NCI-H1417 (cell line): ENCODE data around the gene OR8G5.
"Not testable (repeated sequence)": the region's sequence is repeated elsewhere in the genome, so short reads cannot be mapped to it uniquely, and the experiment has no call there.

Experiments
- DNase-seq, 3 experiments: peaks; one replicate each; lab custom pipeline; 2025; lab: John Stamatoyannopoulos, UW

The OR8G5 gene, protein sequence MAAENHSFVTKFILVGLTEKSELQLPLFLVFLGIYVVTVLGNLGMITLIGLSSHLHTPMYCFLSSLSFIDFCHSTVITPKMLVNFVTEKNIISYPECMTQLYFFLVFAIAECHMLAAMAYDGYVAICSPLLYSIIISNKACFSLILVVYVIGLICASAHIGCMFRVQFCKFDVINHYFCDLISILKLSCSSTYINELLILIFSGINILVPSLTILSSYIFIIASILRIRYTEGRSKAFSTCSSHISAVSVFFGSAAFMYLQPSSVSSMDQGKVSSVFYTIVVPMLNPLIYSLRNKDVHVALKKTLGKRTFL

DNA sequence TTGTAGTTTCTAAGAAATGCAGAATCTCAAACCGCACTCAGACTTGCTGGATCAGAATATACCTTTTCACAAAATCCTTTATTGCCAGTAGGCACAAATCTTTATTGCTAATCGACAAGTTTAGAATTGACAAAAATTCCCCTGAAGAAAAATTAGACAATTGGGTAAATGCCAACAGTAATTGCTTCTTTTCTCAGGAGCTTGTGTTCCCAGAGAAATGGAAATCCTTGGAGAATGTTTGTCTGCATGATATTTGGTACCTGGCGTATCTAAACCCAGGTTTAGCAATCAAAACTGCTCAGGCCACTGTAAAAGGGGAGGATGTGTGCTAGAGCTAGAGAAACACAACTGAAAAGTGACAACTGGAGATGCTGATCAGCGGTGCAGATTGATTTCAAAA, at the start of gene OR8G5:
Gene OR8G5 (plus strand): TSS at position 301 of the 400 bp plus-strand sequence. CDS start 8,556 bp downstream, outside the sequence.
- no peak for DNase-seq

DNA sequence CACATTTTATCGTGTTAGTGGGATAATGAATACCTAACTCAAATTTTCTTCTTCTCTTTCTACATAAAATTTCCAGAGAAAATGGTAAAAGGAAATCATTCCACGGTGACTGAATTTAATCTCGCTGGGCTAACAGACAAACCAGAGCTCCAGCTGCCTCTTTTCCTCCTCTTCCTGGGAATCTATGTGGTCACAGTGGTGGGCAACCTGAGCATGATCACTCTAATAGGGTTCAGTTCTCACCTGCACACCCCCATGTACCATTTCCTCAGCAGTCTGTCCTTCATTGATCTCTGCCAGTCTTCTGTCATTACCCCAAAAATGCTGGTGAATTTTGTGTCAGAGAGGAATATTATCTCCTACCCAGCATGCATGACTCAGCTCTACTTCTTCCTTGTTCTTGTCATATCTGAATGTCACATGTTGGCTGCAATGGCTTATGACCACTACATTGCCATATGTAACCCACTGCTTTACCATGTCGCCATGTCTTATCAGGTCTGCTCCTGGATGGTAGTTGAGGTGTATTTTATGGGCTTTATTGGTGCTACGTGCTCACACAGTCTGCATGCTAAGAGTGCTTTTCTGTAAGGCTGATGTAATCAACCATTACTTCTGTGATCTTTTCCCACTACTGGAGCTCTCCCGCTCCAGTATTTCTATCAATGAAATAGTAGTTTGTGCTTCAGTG, 48.9 kb upstream of the OR8G5 start:
- no peak for DNase-seq

DNA sequence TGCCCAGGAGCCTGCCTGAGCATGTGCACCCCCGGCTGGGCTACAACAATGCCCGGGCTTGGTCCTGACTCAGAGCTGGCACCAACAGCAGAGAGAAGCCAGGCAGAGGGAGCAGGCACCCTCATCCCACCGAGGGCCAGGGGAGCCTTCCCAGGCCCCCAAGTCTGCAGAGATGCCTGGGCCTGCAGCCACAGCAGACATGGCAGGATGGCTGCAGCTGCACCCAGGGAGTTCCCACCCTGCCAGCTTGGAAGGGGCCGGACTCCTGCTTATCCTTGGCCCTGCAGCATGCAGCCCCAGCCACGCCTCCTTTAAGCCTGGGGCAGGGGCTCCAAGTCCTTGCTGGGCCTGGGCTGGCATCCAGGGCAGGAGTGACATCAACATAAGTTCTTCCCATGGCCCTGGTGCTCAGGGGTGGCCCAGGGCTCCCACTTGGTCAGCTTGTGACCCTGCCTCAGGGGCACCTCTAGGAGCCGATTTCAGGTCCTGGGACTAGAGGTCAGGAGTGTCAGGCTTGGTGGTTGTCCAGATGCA, 46.3 kb upstream of the OR8G5 start:
- no peak for DNase-seq

DNA sequence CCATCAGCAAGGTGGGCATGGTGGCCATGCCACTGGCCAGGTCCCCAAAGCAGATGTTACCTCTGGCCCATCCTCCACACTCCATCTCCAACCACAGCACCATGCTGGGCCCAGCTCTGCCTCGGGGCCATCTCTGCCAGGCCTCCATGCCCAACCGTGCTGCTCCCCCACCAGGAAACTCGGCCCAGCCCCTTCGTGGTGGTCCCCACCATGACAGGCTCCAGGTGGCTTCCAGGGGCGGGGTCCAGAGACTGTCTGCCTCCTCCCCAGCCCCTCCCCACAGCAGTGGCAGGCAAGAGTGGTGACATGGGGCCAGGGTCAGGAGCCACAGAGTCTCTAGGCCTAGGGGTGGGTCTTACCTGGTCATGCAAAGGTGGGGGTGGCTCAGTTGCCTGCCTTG, 45.8 kb upstream of the OR8G5 start:
- DNase-seq = no peak

DNA sequence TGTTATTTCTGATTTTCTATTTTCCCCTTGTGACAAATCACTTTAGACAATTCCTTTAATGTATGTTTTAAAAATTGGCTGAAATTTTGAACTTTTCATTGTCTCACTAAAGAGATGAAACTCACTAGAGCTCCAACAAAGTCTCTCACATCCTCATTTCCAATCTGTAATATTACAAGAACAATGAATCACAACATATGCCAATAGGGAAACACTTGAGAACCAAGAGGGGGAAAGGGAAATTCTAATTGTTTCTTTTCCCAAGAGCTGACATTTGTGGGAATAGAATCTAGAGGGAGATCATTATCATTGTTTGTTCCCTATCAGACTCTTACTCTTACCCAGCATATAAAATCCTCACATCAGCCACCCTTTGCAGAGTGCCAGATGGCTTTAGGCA, 44.9 kb upstream of the OR8G5 start:
- no peak for DNase-seq

DNA sequence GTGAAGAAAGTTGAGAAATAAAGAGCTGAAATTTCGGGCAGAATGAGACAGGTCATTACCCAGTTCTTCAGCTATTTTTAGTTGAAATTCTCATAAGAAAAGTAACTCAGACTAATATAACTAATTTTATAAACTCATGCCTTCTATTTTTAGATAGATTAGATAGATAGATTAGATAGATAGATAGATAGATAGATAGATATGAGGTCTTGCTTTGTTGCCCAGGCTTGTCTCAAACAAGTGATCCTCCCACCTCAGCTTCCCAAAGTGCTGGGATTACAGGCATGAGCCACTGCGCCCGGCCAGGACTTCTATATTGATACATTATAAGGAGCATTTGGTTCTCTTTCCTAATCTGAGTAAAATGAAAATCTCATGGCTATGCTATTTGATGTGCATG, 42.1 kb upstream of the OR8G5 start:
- DNase-seq = no peak

DNA sequence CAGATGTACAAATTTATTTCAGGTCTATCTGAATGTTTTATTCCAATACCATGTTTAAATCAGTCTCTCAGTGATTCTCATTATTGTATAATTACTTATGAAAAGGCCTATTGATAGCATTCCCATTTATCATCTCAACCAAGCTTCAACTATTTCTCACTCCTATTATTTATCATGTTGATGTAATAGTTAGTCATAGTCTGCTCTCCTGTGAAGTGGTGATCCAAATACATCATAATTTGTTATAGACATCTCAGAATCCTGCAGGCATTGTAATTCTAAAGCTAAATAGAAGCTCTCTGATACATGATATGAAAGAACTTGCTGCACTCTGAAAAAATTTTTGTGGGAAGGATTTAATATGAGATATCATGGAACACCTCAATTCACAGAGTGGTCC, 37.0 kb upstream of the OR8G5 start:
- DNase-seq = no peak

DNA sequence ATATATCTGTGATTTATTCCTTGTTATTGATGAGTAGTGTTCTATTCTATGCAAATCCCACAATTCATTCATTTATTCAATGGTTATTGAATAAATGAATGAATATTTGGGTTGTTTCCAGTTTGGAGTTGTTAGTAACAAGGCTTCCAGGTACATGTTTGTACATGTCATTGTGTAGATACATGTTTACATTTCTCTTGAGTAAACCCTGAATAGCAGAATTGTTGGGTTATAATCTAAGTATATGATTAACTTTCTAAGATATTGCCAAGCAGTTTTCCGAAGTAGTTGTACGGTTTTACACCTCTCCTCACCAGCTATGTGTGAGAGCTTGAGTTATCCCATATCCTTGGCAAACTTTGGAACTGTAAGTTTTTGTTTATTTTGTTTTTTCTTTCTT, 33.8 kb upstream of the OR8G5 start:
- no peak for DNase-seq

DNA sequence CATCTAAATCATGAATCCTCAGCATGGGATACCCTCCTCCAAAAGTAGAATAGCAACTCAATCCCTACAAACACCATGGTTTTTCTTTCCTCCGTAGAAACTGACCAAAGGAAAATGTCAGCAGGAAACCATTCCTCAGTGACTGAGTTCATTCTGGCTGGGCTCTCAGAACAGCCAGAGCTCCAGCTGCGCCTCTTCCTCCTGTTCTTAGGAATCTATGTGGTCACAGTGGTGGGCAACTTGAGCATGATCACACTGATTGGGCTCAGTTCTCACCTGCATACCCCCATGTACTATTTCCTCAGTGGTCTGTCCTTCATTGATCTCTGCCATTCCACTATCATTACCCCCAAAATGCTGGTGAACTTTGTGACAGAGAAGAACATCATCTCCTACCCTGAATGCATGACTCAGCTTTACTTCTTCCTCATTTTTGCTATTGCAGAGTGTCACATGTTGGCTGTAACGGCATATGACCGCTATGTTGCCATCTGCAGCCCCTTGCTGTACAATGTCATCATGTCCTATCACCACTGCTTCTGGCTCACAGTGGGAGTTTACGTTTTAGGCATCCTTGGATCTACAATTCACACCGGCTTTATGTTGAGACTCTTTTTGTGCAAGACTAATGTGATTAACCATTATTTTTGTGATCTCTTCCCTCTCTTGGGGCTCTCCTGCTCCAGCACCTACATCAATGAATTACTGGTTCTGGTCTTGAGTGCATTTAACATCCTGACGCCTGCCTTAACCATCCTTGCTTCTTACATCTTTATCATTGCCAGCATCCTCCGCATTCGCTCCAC, 31.4 kb upstream of the OR8G5 start:
- DNase-seq = not testable (repeated sequence)

DNA sequence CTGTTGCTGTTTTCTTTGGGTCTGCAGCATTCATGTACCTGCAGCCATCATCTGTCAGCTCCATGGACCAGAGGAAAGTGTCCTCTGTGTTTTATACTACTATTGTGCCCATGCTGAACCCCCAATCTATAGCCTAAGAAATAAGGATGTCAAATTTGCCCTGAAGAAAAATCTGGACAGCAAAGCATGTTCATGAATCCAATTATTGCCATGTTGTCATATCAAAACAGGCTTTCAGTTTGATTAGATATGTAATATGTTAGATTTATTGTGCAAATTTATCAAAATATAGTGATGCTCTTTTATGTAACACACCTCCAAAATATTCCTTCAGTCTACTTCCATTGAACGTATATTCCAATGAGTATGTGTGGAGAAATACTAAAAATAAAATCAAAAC, 30.7 kb upstream of the OR8G5 start:
- DNase-seq = no peak

DNA sequence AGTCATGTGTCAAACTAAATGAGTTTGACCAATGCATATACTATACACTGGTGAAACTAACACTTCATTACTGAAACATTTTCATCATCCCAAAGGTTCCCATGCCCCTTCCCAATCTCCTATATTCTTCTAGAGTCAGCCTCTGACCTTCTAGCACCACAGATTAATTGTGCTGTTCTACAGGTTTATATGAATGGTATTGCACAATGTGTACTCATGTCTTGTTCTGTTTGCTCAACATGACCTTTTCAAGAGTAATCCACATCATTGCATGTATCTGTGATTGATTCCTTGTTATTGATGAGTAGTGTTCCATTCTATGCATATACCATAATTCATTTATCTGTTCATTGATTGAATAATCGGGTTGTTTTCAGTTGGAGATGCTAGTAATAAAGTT, 22.8 kb upstream of the OR8G5 start:
- peak in 1 of 3 experiments; percentile 57 for DNase-seq

DNA sequence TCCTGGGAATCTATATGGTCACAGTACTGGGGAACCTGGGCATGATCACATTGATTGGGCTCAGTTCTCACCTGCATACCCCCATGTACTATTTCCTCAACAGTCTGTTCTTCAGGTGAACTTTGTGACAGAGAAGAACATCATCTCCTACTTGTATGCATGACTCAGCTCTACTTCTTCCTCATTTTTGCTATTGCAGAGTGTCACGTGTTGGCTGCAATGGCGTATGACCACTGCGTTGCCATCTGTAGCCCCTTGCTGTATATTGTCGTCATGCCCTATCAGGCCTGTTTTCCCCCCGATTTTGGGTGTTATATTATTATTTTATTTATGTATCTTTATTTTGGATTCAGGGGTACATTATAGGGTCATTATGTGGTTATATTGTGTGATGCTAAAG, 17.7 kb upstream of the OR8G5 start:
- DNase-seq = no peak

DNA sequence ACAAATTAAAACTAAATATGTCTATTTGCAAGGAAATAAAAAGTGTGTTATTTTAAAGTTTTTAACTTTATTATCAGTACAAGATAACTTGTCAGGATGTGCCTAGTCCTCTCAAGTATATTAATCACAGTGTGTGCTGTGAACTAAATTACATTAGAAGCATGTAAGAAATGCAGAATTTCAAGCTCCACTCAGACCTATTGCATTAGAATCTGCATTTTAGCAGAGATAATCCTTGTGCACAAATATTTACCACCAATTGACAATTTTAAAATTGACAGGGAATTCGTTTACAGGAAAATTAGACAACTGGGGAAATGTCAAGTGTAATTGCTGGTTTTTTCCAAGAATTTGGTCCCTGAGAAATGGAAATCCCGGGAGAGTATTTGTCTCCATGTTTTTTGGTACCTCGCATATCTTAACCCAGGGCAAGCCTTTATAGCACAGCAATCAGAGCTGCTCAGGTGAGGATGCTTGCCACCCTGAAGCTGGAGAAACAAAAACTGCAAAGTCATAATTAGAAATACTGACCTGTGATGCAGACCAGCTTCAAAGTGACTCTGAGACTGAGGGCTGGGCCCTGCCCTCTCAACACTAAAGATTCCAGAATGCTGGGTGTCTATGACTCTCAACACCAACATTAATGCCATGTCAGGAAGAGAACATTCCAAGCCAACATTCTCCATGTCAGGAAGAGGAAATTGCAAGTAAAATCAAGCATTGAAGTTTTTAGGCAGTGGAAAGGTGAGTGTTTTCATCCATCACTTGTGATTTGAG, 15.4 kb upstream of the OR8G5 start, which contains the start of gene OR8G1:
Gene OR8G1 (plus strand): TSS at position 475 of the 777 bp plus-strand sequence. CDS start 8,581 bp downstream, outside the sequence.
- peak in 1 of 3 experiments; percentile 36 for DNase-seq

DNA sequence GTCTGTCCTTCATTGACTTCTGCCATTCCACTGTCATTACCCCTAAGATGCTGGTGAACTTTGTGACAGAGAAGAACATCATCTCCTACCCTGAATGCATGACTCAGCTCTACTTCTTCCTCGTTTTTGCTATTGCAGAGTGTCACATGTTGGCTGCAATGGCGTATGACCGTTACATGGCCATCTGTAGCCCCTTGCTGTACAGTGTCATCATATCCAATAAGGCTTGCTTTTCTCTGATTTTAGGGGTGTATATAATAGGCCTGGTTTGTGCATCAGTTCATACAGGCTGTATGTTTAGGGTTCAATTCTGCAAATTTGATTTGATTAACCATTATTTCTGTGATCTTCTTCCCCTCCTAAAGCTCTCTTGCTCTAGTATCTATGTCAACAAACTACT, 6.3 kb upstream of the OR8G5 start:
- not testable (repeated sequence) for DNase-seq

DNA sequence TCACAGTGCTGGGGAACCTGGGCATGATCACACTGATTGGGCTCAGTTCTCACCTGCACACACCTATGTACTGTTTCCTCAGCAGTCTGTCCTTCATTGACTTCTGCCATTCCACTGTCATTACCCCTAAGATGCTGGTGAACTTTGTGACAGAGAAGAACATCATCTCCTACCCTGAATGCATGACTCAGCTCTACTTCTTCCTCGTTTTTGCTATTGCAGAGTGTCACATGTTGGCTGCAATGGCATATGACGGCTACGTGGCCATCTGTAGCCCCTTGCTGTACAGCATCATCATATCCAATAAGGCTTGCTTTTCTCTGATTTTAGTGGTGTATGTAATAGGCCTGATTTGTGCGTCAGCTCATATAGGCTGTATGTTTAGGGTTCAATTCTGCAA, 8.9 kb downstream of the OR8G5 start:
- DNase-seq = not testable (repeated sequence)

DNA sequence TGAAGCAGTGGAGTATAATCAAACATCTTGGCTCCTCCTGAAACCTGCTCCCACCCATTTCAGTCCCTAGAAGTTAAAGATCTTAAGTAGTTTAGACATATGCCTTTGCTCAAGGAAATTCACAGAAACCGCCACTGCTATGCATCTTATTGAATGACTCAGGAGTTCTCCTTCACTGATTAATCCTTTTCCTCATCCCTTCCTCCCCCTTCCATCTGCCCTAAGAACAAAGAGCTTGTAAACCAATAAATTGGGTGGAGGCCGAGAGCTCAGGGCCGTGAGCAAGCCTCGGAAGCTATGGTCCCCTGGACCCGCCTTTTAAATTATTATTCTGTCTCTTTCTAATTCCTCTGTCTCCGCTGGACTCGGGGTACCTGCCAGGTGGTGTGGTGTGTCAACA, 14.7 kb downstream of the OR8G5 start:
- DNase-seq = not testable (repeated sequence)

DNA sequence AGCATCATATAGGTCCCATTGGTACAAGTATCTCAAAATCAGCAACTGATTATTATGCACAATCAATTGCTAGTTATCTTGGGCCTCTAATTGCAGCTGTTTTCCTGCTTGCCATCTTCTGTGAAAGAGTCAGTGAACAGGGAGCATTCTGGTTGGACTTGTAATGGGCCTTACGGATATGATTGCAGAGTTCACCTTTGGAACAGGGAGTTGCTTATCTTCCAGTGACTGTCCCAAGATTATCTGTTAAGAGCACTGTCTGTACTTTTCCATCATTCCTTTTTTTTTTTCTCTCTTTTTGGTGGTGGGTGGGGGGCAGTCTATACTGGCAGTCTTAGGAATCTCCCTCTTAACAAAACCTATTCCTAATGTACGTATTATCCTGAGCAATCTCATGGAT, 17.8 kb downstream of the OR8G5 start:
- DNase-seq = no peak

DNA sequence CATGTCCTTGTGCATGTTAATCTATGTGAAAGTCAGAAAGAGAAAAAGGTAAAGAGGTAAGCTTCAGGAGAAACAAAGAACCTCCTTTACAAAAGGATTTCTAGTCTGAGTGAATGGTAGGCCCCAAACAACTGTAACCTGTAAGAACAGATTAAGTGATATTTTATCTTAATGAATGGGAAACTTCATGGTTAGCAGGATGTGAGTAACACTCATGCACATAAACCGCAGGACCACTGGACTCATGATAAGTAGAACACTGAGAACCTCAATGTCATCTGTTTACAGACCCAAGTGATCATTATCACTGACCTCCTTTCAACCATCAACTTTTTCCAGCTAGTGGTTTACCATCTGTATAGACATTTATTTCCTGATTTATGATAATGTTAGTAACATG, 19.9 kb downstream of the OR8G5 start:
- no peak for DNase-seq

DNA sequence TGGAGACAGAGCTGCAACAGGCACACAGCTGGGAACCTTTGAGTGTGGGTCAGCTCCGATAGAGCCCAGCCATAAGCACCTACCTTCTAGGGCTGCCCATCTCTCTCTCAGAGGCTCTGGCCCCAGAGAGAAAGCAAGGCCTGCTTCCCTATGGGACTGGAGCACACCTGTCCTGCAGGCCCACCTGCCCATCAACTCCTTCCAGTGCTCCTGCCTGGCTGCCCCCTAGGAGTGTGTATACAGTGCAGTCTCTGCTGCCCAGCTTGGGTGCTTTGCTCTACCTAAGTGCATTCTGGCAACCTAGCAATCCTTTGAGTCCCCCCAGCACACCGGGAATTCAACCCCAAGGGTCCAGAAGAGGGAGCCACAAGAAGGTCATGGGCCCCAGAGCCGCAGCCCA, 21.0 kb downstream of the OR8G5 start:
- DNase-seq = no peak

DNA sequence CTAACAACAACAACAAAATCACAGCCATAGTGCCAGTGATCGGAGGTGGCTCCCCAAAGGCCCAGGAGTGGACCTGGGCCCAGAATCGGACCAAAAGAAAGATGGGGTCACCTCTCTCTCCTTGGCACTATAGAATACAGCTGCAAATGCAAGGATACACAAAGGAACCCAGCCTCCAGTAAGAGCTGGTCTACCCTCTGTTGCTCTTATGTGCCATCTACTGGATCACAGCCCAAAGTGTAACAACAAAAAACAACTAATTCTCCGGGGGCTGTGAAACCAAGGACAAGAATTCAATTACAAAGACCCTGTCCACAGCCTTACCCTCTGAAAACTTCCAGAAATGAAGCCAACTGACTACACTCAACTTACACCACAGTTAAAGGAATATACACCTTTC, 21.6 kb downstream of the OR8G5 start:
- DNase-seq = peak in 2 of 3 experiments; percentile 18 to 56

DNA sequence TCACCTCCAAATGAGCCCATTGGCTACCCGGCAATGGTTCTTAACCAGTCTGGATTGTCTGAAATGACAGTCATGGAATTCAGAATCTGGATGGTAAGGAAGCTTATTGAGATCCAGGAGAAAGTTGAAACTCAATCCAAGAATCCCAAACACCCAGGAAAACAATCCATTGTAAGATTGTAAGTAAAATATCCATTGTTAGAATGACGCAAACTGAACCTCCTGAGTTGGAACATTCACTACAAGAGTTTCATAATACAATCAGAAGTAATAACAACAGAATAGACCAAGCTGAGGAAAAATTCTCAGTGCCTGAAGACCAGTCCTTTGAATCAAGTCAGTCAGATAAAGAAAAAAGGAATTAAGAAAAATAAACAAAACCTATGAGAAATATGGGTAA, 22.1 kb downstream of the OR8G5 start:
- DNase-seq = no peak
